IPS-20b (cell line): ENCODE measurements around the gene TRAPPC5.

Experiments
- H3K27ac ChIP-seq: one replicate; pipeline ENCODE4 v1.5.1; 2013; ENCODE audit warnings: low read length
- H3K27me3 ChIP-seq: 2 replicates; pipeline ENCODE4 v1.6.1; 2013; ENCODE audit warnings: mild to moderate bottlenecking, low read length, inconsistent platforms; ENCODE audit not compliant: insufficient read depth
- H3K36me3 ChIP-seq: 2 replicates; pipeline ENCODE4 v1.6.1; 2013; ENCODE audit warnings: low read depth, mild to moderate bottlenecking, inconsistent platforms, low read length, moderate library complexity; ENCODE audit not compliant: insufficient read depth
- H3K4me1 ChIP-seq: 2 replicates; pipeline ENCODE4 v1.6.1; 2013; ENCODE audit warnings: mild to moderate bottlenecking, control low read depth, inconsistent platforms, low read length, moderate library complexity; ENCODE audit not compliant: insufficient read depth
- H3K4me3 ChIP-seq: 2 replicates; pipeline ENCODE4 v1.5.1; 2013; ENCODE audit warnings: mild to moderate bottlenecking, low read length, inconsistent platforms
- H3K9ac ChIP-seq: 2 replicates; pipeline ENCODE4 v1.6.1; 2013; ENCODE audit warnings: low read depth, mild to moderate bottlenecking, inconsistent platforms, low read length, moderate library complexity
- H3K9me3 ChIP-seq: 2 replicates; pipeline ENCODE4 v1.6.1; 2013; ENCODE audit warnings: mild to moderate bottlenecking, low read depth, low read length, inconsistent platforms; ENCODE audit not compliant: insufficient read depth

Gene TRAPPC5

DNA sequence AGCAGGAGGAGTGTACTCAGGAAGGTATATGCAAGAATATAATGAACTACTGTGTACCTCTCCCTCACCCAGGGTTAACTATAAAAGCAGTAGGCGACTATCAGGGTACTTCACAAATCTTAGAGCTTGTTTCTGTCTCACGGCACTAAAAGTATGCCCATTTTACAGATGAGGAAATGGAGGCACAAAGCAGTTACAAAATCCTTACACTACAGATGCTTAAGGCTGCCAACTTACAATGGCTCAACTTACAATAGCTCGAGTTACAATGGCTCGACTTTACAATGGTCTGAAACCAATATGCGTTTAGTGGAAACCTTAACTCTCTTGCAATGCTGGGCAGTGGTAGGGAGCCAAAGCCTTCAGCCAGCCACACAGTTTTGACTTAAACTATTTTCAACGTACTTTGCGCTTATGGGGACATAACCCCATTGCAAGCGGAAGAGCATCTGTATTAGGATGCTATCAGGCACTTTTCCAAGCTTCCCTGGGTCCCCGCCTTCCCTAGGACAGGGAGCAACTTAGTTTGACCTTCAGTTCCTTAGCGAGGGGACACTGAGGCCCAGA lies 17.2 kb downstream of the TRAPPC5 start:
- Histone ChIP-seq H3K36me3 (no peaks in the 10 kb centered on the region), H3K9me3 (no peaks in the 10 kb centered on the region), H3K4me1 (no peaks in the 10 kb centered on the region; the same call in 1 of the 2 replicates), H3K9ac (no peak overlapping the region), H3K4me3 (no peak overlapping the region), H3K27me3 (peaks cover 8% of the 10 kb centered on the region), H3K27ac (no peak overlapping the region)

DNA sequence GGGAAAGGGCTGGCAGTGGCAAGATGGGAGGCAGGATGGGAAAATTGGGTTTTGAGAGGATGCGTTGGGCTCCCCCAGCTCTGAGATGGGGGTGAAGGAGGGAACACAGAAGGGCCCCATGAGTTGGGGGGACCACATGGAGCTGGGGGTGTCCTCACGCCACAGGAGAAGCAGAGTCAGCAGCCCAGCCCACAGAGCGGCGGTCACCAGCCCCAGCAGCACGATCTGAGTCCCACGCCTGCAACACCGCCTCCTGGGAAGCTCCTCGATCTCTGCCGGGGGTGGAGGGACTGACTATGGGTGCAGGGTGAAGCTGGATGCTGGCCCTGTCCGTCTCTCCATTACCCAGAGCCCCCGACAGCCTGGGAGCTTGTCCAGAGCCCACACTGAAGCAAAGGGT lies 17.9 kb downstream of the TRAPPC5 start:
- no peaks in the 10 kb centered on the region for H3K9me3 ChIP-seq
- no peaks in the 10 kb centered on the region for H3K36me3 ChIP-seq
- H3K27me3 ChIP-seq = peaks cover 8% of the 10 kb centered on the region
- H3K9ac ChIP-seq = no peak overlapping the region
- H3K4me3 ChIP-seq = no peak overlapping the region
- H3K27ac ChIP-seq = no peak overlapping the region
- H3K4me1 ChIP-seq = no peaks in the 10 kb centered on the region; the same call in 1 of the 2 replicates

DNA sequence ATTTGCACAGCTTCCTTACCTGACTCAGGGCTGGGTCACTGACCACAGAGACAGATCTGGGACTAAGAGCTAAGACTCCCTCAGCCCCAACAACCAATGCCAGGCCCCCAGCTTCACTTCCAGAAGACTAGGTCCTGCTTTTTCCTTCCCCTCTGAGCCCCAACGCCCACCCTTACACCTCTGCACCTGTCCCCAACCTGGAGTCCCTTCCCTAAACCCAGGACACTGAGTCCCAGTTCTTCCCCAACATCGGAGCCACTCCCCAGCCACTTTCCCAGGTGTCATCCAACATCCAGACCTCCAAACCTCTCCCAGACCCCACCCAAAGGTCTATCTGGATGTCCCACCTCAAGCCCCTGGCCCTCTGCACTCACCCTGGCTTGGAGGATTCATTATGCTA lies 18.4 kb downstream of the TRAPPC5 start:
- Histone ChIP-seq H3K27ac (no peak overlapping the region), H3K9ac (no peak overlapping the region), H3K4me1 (no peaks in the 10 kb centered on the region; the same call in 1 of the 2 replicates), H3K36me3 (no peaks in the 10 kb centered on the region), H3K9me3 (no peaks in the 10 kb centered on the region), H3K27me3 (peaks cover 8% of the 10 kb centered on the region), H3K4me3 (no peak overlapping the region)

DNA sequence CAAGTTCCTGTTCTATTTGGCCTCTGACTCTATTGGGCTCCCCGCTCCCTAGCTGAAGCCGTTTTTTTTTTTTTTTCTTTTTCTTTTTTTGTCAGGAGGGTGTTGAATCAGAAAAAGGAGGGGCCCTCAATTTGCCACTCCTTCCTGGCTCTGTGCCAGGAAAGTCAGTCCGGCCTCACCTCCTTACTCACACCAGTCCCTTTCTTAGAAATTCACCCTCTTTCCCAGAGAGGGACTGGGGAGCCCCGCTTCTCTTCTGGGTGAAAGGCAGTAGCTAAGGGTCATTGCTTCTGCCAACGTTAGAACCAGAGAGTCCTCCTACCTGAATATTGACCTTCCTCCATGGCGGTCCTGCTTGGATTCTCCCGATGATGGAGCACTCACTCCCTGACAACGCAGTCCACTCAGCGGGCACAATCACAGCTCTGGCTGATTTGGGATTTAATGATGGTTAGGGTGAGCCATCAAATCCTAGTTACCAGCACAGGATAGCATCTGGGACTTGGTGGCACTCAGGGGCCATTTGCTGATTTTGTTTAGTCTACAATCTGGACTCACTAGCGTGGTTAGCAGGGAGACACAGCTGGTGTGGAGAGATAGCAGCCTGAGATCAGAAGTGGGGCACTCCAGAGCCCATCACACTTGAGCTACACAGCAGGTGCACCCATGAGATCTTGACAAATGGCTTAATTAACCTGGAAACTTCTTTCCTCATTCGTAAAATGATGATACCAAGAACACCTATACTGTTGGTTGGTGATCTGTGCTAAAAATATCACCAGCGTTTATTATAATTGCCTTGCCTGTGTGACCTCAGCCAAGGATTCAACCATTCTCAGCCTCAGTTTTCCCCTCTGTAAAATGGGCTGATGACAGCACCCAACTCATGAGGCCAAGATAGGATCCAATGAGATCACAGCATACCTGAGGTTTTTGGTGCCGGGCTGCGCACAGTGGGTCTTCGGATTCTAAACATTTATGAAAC lies 19.1 kb downstream of the TRAPPC5 start:
- Histone ChIP-seq H3K4me3 (no peak overlapping the region), H3K27ac (no peak overlapping the region), H3K27me3 (peaks cover 8% of the 10 kb centered on the region), H3K9ac (no peak overlapping the region), H3K9me3 (no peaks in the 10 kb centered on the region), H3K36me3 (no peaks in the 10 kb centered on the region), H3K4me1 (no peaks in the 10 kb centered on the region; the same call in 1 of the 2 replicates)

DNA sequence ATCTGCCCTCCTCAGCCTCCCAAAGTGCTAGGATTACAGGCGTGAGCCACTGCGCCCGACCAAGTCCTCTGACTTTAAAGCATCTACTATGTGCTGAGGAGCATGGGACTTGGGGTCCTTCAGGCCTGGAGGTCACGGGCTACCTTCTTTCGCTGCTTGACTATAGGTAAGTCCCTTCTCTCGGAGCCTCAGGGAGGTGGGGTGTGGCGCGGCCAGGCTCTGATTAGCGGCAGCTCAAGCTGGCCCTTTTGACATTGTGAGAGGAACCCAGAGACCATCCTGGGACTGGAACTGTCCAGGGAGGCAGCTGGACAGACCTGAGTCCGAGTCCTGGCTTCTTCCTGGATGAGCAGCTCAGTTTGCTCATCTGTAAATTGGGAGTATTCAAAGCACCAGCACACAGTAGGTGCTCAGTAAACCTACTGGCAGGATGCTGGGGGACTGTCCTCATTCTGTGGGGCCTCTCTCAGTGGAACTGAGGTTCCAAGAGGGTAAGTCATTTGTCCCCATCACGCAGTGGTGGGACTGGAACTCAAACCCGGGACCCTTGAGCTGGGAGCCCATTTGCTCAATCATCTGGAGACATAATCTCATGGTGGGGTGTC lies 20.5 kb downstream of the TRAPPC5 start:
- Histone ChIP-seq H3K4me1 (no peaks in the 10 kb centered on the region; the same call in 1 of the 2 replicates), H3K9ac (no peak overlapping the region), H3K4me3 (no peak overlapping the region), H3K36me3 (no peaks in the 10 kb centered on the region), H3K9me3 (no peaks in the 10 kb centered on the region), H3K27ac (no peak overlapping the region), H3K27me3 (peaks cover 8% of the 10 kb centered on the region)

DNA sequence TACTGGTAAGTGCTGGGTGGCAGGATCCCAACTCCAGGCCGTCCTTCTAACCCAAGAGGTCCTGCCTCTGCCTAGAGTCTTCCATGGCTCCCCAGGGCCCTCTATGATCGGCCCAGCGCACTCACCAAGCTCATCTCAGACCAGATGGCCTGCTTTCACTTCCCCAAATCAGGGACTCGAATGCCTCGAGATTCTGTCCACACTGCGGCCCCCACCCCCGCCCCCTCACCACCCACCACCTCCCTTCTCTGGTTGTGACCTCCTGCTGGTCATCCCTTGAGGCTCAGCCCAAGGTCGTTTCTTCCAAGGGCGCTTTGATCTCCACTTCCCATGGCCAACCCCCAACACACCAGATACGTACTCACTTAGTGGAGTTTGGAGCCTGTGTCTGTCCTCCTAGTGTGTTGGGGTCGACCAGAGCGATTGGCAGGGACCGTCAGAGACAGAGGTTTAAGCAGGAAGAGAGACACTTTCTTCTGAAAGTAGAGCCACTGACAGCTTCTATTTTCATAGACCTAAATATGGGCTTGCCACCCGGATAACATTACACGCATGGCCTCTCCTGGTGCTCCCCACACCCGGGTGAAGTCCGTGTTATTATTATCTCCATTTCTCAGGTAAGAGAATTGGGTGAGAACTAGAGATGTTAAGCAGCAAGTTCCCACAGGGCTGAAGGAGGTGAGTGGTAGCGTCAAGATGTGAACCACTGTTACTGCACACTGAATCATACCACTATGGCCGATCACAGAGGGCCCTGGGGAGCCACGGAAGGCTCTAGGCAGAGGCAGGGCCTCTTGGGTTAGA lies 21.2 kb downstream of the TRAPPC5 start, which contains the start of gene FCER2:
TSS of gene FCER2 (minus strand) at position 478 of the 804 bp plus-strand sequence. CDS start 2,371 bp downstream, outside the sequence.
- H3K27me3 ChIP-seq = peaks cover 8% of the 10 kb centered on the region
- no peak within 1 kb of the TSS for H3K4me3 ChIP-seq
- H3K9ac ChIP-seq = no peak within 1 kb of the TSS
- H3K27ac ChIP-seq = no peak within 1 kb of the TSS
- no peaks in the 10 kb centered on the region for H3K36me3 ChIP-seq
- no peaks in the 10 kb centered on the region; the same call in 1 of the 2 replicates for H3K4me1 ChIP-seq
- H3K9me3 ChIP-seq = no peaks in the 10 kb centered on the region

DNA sequence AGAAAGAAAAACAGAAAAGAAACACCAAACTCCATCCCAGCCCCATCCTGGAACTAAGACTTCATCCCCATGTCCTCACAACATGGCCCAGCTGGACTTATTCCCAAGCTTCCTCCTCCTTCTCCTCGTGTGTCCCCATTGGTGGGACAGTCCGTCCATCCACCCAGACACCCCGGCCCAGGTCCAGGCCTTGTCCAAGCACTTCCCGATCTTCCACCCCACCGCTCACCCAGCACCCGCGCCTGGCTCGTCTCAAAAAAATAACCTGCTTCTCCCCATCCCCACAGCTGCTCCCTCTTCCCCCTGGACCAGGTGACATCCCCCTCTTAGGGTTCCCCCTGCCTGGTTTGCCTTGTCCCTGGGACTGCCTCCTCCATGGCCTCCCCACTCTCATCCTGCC lies 22.7 kb downstream of the TRAPPC5 start:
- no peaks in the 10 kb centered on the region for H3K9me3 ChIP-seq
- no peaks in the 10 kb centered on the region for H3K36me3 ChIP-seq
- no peak overlapping the region for H3K27ac ChIP-seq
- H3K4me3 ChIP-seq = no peak overlapping the region
- H3K9ac ChIP-seq = no peak overlapping the region
- no peaks in the 10 kb centered on the region for H3K4me1 ChIP-seq
- no peaks in the 10 kb centered on the region for H3K27me3 ChIP-seq

DNA sequence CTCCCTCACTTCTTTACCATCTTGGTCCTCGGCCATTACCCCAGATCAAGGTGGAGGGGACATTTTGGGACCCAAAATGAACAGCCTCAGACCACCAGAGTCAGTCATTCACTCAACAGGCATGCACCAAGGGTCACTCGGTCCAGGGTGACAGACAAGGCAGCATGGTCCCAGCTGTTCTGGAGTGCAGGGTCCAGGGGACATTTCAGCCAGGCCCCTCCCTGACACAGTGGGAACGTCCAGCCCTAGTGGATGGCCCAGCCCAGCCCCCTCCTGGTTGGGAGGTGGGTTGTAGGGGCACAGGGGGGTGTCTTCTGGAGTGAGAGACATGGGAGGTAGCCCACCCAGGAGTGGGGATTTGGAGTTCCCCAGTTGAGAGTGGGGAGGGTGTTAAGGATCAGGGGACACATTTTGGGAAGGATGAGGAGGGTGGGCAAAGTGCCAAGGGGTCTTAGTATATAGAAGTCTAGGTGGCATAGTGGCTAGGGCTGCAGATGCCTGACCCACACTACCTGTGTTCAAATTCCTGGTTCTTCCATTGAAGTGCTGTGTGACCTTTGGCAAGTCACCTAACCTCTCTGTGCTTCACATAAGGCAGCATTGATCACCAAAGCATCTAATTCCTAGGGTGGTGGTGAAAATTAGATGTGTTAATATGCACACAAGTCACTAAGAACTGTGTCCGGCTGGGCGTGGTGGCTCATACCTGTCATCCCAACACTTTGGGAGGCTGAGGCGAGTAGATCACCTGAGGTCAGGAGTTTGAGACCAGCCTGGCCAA lies 23.8 kb downstream of the TRAPPC5 start:
- no peak overlapping the region for H3K4me3 ChIP-seq
- no peaks in the 10 kb centered on the region for H3K27me3 ChIP-seq
- H3K27ac ChIP-seq = no peak overlapping the region
- no peaks in the 10 kb centered on the region for H3K9me3 ChIP-seq
- H3K36me3 ChIP-seq = no peaks in the 10 kb centered on the region
- no peak overlapping the region for H3K9ac ChIP-seq
- no peaks in the 10 kb centered on the region for H3K4me1 ChIP-seq

DNA sequence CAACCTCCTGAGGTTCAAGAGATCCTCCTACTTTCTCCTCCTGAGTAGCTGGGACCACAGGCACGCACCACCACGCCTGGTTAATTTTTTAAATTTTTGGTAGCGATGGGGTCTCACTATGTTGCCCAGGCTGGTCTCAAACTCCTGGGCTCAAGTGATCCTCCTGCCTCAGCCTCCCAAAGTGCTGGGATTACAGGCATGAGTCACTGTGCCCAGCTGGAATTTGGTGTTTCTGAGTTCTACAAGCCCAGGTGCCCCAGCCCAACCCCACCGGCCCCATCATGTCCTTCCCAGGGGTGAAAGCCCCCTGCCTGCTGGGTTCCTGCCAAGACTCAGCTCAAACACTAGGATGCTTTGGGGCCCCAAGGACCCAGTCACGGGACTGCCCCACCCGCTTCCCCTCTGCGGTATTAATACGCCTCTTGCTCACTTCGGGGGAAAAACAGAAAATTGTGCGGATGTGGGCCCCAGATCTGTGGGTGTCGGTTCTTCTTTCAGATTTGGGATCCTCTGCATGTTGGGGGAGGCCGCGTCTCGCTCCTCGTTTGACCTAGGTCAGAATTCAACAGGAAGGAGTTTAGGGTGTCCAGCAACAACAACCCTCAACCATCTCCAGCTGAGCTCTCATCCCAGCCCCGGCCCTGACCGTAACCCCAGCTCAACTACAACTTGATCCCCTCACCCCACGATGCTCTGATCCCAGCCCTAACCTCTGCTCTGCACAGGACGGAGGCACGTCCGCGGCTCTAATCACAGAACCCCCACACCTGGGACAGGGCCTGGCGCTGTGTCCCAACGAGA lies 25.0 kb downstream of the TRAPPC5 start:
- Histone ChIP-seq H3K27me3 (no peaks in the 10 kb centered on the region), H3K4me1 (no peaks in the 10 kb centered on the region), H3K4me3 (no peak overlapping the region), H3K9ac (no peak overlapping the region), H3K27ac (no peak overlapping the region), H3K36me3 (no peaks in the 10 kb centered on the region), H3K9me3 (no peaks in the 10 kb centered on the region)

DNA sequence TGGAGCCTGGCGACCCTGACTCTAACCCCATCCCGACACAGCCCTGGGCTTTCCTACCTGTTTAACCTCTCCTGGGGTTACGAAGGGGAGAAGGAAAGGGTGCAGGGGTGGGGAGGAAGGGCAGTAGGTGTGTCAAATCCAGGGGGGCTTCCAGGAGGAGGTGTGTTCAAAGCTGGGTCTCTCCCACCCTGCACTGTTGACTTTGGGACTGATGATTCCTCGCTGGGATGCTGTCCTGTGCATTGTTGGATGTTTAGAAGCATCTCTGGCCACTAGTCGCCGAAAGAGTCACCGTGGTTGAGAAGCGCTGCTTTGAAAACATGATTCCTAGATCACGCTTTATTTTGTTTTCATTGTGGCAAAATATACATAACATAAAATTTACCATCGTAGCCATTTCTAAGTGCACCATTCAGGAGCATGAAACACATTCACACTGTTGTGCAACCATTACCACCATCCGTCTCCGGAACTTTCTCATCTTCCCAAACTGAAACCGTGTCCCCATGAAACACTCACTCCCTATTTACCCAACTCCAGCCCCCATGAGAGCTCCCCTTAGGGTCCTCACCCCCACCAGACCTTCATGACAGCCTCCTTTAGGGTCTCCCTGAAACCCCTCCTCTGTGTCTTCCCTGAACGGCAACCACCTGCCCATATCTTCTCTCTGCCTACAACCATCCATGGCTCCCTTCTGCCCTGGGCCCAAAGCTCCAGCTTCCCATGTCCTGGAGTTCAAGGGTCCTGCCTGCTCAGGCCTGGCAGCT lies 25.7 kb downstream of the TRAPPC5 start:
- no peaks in the 10 kb centered on the region for H3K36me3 ChIP-seq
- no peak overlapping the region for H3K4me3 ChIP-seq
- H3K9ac ChIP-seq = no peak overlapping the region
- no peaks in the 10 kb centered on the region for H3K27me3 ChIP-seq
- H3K4me1 ChIP-seq = no peaks in the 10 kb centered on the region
- no peak overlapping the region for H3K27ac ChIP-seq
- H3K9me3 ChIP-seq = no peaks in the 10 kb centered on the region
